Karpas-422 (cell line): ENCODE results near the gene MOK. TPM values are rescaled to one million over a fixed set of nuclear protein-coding genes. Genes with fewer than 3 reads are reported as not detected.

Experiments
- DNase-seq: peaks from one replicate; pipeline ENCODE4 v3.0.0-alpha.2; 2015
- H2AFZ ChIP-seq: fragments of 200-600 bp; sonication (generic); 2 replicates; pipeline ENCODE4 v1.6.1; 2014; ENCODE audit warnings: antibody characterized with exemption, low read length, mixed read lengths
- H3K27ac ChIP-seq: fragments of 200-600 bp; sonication (generic); 2 replicates; pipeline ENCODE4 v1.5.1; 2014; ENCODE audit warnings: mild to moderate bottlenecking, low read length, moderate library complexity
- H3K27me3 ChIP-seq: fragments of 200-600 bp; sonication (generic); 2 replicates; pipeline ENCODE4 v1.6.1; 2014; ENCODE audit warnings: low read length, mixed read lengths
- H3K36me3 ChIP-seq: fragments of 200-600 bp; sonication (generic); 2 replicates; pipeline ENCODE4 v1.6.1; 2014; ENCODE audit warnings: low read length, mixed read lengths; ENCODE audit not compliant: insufficient read depth
- H3K4me1 ChIP-seq: fragments of 200-600 bp; sonication (generic); 2 replicates; pipeline ENCODE4 v1.6.1; 2014; ENCODE audit warnings: mild to moderate bottlenecking, low read length, mixed read lengths
- H3K4me2 ChIP-seq: fragments of 200-600 bp; sonication (generic); 2 replicates; pipeline ENCODE4 v1.6.1; 2014; ENCODE audit warnings: low read length, low read depth, mild to moderate bottlenecking; ENCODE audit not compliant: poor library complexity, severe bottlenecking
- H3K4me3 ChIP-seq: fragments of 200-600 bp; sonication (generic); 2 replicates; pipeline ENCODE4 v1.5.1; 2014; ENCODE audit warnings: mild to moderate bottlenecking, antibody characterized with exemption, low read length, mixed read lengths
- H3K79me2 ChIP-seq: fragments of 200-600 bp; sonication (generic); 2 replicates; pipeline ENCODE4 v1.6.1; 2014; ENCODE audit warnings: mild to moderate bottlenecking, low read length, mixed read lengths
- H3K9ac ChIP-seq: fragments of 200-600 bp; sonication (generic); 2 replicates; pipeline ENCODE4 v1.6.0; 2014; ENCODE audit warnings: low read length
- H3K9me2 ChIP-seq: fragments of 200-600 bp; sonication (generic), shearing (Covaris generic); replicated peaks from 2 replicates; pipeline ENCODE4 v1.6.0; 2014; ENCODE audit warnings: mild to moderate bottlenecking, low read length, moderate library complexity; ENCODE audit not compliant: insufficient read depth
- H3K9me3 ChIP-seq: fragments of 300-700, 200-600 bp; sonication (generic); 2 replicates; pipeline ENCODE4 v1.6.1; 2014; ENCODE audit warnings: low read length, mixed read lengths
- H4K20me1 ChIP-seq: fragments of 200-600 bp; sonication (generic); 2 replicates; pipeline ENCODE4 v1.6.1; 2014; ENCODE audit warnings: mild to moderate bottlenecking, antibody characterized with exemption, low read length, low read depth; ENCODE audit not compliant: insufficient read depth
- total RNA-seq: library from RNA; depleted of rRNA; stranded (reverse); fragments of >200 nt; shearing (Covaris generic); gene quantifications from 2 replicates; pipeline ENCODE4 v1.2.3, GENCODE V29; 2014; ENCODE audit warnings: low replicate concordance

The MOK gene
- total RNA-seq, 1 experiment from 2014 or later, result 4.4 TPM

GRCh38 chr14:102226356-102227125 is 78.4 kb downstream of the MOK start:
- Histone ChIP-seq H2AFZ (no peak overlapping the region), H3K79me2 (no peaks in the 10 kb centered on the region), H3K9me2 (no peaks in the 10 kb centered on the region), H4K20me1 (peaks cover 28% of the 10 kb centered on the region), H3K9me3 (no peaks in the 10 kb centered on the region), H3K9ac (no peak overlapping the region), H3K4me2 (peak overlapping the region; percentile 30), H3K36me3 (no peaks in the 10 kb centered on the region), H3K4me1 (peaks cover 4% of the 10 kb centered on the region; the same call in 1 of the 2 replicates), H3K4me3 (no peak overlapping the region), H3K27me3 (no peaks in the 10 kb centered on the region; the same call in 1 of the 2 replicates), H3K27ac (no peak overlapping the region)
- DNase-seq, result no peak

- H3K27ac ChIP-seq, result no peak overlapping the region
- no peak overlapping the region for H3K9ac ChIP-seq
- H3K4me1 ChIP-seq, result peaks cover 5% of the 10 kb centered on the region
- no peak overlapping the region for H2AFZ ChIP-seq
- H3K9me2 ChIP-seq, result no peaks in the 10 kb centered on the region
- H3K4me3 ChIP-seq, result no peak overlapping the region
- no peaks in the 10 kb centered on the region for H3K79me2 ChIP-seq
- no peaks in the 10 kb centered on the region for H3K9me3 ChIP-seq
- H3K36me3 ChIP-seq, result no peaks in the 10 kb centered on the region
- H4K20me1 ChIP-seq, result peaks cover 34% of the 10 kb centered on the region
- no peak for DNase-seq
- no peaks in the 10 kb centered on the region; the same call in 1 of the 2 replicates for H3K27me3 ChIP-seq
- H3K4me2 ChIP-seq, result no peak overlapping the region
Measured at GRCh38 chr14:102225936-102226335, 79.0 kb downstream of the MOK start.

GRCh38 chr14:102225386-102225785 is 79.6 kb downstream of the MOK start:
- H3K9me2 ChIP-seq, result no peaks in the 10 kb centered on the region
- H3K79me2 ChIP-seq, result no peaks in the 10 kb centered on the region
- no peak for DNase-seq
- no peak overlapping the region for H3K4me3 ChIP-seq
- no peak overlapping the region for H3K9ac ChIP-seq
- H3K36me3 ChIP-seq, result no peaks in the 10 kb centered on the region
- H3K4me1 ChIP-seq, result peaks cover 11% of the 10 kb centered on the region
- no peaks in the 10 kb centered on the region; the same call in 1 of the 2 replicates for H3K27me3 ChIP-seq
- no peak overlapping the region for H3K4me2 ChIP-seq
- peaks cover 37% of the 10 kb centered on the region for H4K20me1 ChIP-seq
- H3K9me3 ChIP-seq, result no peaks in the 10 kb centered on the region
- H2AFZ ChIP-seq, result no peak overlapping the region
- H3K27ac ChIP-seq, result no peak overlapping the region

GRCh38 chr14:102223682-102224081 is 81.3 kb downstream of the MOK start:
- no peak overlapping the region for H3K4me3 ChIP-seq
- no peaks in the 10 kb centered on the region for H3K9me3 ChIP-seq
- no peaks in the 10 kb centered on the region for H3K9me2 ChIP-seq
- no peak overlapping the region for H2AFZ ChIP-seq
- no peaks in the 10 kb centered on the region for H3K79me2 ChIP-seq
- no peak overlapping the region for H3K27ac ChIP-seq
- H3K27me3 ChIP-seq, result peaks cover 2% of the 10 kb centered on the region; the same call in 1 of the 2 replicates
- H3K4me1 ChIP-seq, result peaks cover 28% of the 10 kb centered on the region
- peaks cover 49% of the 10 kb centered on the region for H4K20me1 ChIP-seq
- no peak for DNase-seq
- no peak overlapping the region for H3K4me2 ChIP-seq
- H3K36me3 ChIP-seq, result no peaks in the 10 kb centered on the region
- H3K9ac ChIP-seq, result no peak overlapping the region

- Histone ChIP-seq H3K36me3 (no peaks in the 10 kb centered on the region), H3K4me1 (peaks cover 37% of the 10 kb centered on the region), H4K20me1 (peaks cover 58% of the 10 kb centered on the region), H3K9ac (no peak overlapping the region), H3K4me3 (no peak overlapping the region), H3K9me2 (no peaks in the 10 kb centered on the region), H3K27me3 (peaks cover 2% of the 10 kb centered on the region; the same call in 1 of the 2 replicates), H3K4me2 (no peak overlapping the region), H2AFZ (no peak overlapping the region), H3K79me2 (no peaks in the 10 kb centered on the region), H3K27ac (no peak overlapping the region), H3K9me3 (no peaks in the 10 kb centered on the region)
- DNase-seq, result no peak
Measured at GRCh38 chr14:102222751-102223150, 82.2 kb downstream of the MOK start.

- no peak overlapping the region for H2AFZ ChIP-seq
- no peak overlapping the region for H3K4me3 ChIP-seq
- H3K4me2 ChIP-seq, result no peak overlapping the region
- no peak for DNase-seq
- H3K9ac ChIP-seq, result no peak overlapping the region
- peaks cover 41% of the 10 kb centered on the region for H3K4me1 ChIP-seq
- H3K36me3 ChIP-seq, result no peaks in the 10 kb centered on the region
- H3K79me2 ChIP-seq, result no peaks in the 10 kb centered on the region
- no peak overlapping the region for H3K27ac ChIP-seq
- H3K9me2 ChIP-seq, result no peaks in the 10 kb centered on the region
- no peaks in the 10 kb centered on the region for H3K9me3 ChIP-seq
- peaks cover 65% of the 10 kb centered on the region for H4K20me1 ChIP-seq
- H3K27me3 ChIP-seq, result peaks cover 2% of the 10 kb centered on the region; the same call in 1 of the 2 replicates
Measured at GRCh38 chr14:102222009-102222575, 82.9 kb downstream of the MOK start.

- Histone ChIP-seq H3K79me2 (no peaks in the 10 kb centered on the region), H3K4me2 (no peak overlapping the region)
Measured at GRCh38 chr14:102221026-102221425, 83.9 kb downstream of the MOK start.

GRCh38 chr14:102220031-102220430 is 84.9 kb downstream of the MOK start:
- peaks cover 44% of the 10 kb centered on the region for H3K4me1 ChIP-seq
- DNase-seq, result peak; percentile 98
- no peaks in the 10 kb centered on the region for H3K9me2 ChIP-seq
- H3K27ac ChIP-seq, result 0 out of 2 replicates have a peak overlapping the region, but pooled peaks have one; percentile 19
- H3K36me3 ChIP-seq, result 0 out of 2 replicates have a peak, but pooled peaks cover 4% of the 10 kb centered on the region
- peaks cover 2% of the 10 kb centered on the region; the same call in 1 of the 2 replicates for H3K27me3 ChIP-seq
- peak overlapping the region; percentile 6; the same call in 1 of the 2 replicates for H3K4me3 ChIP-seq
- H3K4me2 ChIP-seq, result peak overlapping the region; percentile 38
- H3K9ac ChIP-seq, result no peak overlapping the region
- H3K9me3 ChIP-seq, result no peaks in the 10 kb centered on the region
- peaks cover 74% of the 10 kb centered on the region for H4K20me1 ChIP-seq
- H3K79me2 ChIP-seq, result no peaks in the 10 kb centered on the region
- no peak overlapping the region for H2AFZ ChIP-seq

More at GRCh38 chr14:102221026-102221425, 83.9 kb downstream of the MOK start:
- Histone ChIP-seq H3K9me2 (no peaks in the 10 kb centered on the region), H3K27ac (no peak overlapping the region), H3K36me3 (no peaks in the 10 kb centered on the region), H3K9ac (no peak overlapping the region), H2AFZ (no peak overlapping the region), H3K4me3 (no peak overlapping the region), H3K27me3 (peaks cover 2% of the 10 kb centered on the region; the same call in 1 of the 2 replicates), H3K9me3 (no peaks in the 10 kb centered on the region), H3K4me1 (peaks cover 44% of the 10 kb centered on the region), H4K20me1 (peaks cover 72% of the 10 kb centered on the region)
- no peak for DNase-seq
